Astrocyte of the cerebellum (primary cell): ENCODE measurements around the gene ROM1.

Experiments used
- DNase-seq: peaks from one replicate; pipeline ENCODE4 v3.0.0-alpha.2; 2011; ENCODE audit warnings: low read depth
- H3K4me3 ChIP-seq: 2 replicates; pipeline ENCODE4 v1.5.1; 2011; ENCODE audit warnings: mild to moderate bottlenecking, low read depth, low read length, moderate library complexity
- in situ Hi-C: cut with HindIII; loops from 2 replicates; pipeline ENCODE4 v1.10.0; 2017; ENCODE audit warnings: low sequenced_read_pairs
- TF ChIP-seq, protein P1 (sequence below): IDR thresholded peaks from 2 replicates; pipeline ENCODE4 v1.5.1; 2012; ENCODE audit warnings: low read length, low read depth, moderate library complexity, mild to moderate bottlenecking; ENCODE audit errors: missing control alignments

The ROM1 gene

DNA sequence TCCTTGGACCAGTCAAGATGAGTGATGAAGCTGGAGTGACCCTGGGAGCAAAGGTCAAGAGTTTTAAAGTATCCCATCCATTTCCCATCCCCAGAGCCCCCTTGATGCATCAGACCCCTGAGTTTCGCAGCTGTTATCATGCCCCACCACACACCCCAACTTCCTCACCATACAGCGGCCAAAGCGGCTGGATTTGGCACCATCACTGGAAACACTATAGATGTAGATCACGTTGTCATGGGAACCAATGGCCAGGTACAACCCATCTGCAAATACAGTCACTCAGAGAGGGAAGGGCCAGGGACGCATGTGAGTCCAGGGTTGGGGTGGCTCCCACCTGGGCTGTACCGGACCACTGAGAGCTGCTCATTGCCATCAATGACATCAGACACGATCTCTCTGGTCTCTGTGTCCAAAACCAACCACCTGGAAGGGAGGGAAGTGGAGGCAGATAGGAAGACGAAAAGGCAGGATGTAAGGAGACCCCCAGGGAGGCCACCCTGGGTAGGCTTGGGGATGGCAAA is 9.2 kb upstream of the ROM1 start:
- no peak overlapping the region for H3K4me3 ChIP-seq
- DNase-seq, result no peak
- TF ChIP-seq, protein P1, sequence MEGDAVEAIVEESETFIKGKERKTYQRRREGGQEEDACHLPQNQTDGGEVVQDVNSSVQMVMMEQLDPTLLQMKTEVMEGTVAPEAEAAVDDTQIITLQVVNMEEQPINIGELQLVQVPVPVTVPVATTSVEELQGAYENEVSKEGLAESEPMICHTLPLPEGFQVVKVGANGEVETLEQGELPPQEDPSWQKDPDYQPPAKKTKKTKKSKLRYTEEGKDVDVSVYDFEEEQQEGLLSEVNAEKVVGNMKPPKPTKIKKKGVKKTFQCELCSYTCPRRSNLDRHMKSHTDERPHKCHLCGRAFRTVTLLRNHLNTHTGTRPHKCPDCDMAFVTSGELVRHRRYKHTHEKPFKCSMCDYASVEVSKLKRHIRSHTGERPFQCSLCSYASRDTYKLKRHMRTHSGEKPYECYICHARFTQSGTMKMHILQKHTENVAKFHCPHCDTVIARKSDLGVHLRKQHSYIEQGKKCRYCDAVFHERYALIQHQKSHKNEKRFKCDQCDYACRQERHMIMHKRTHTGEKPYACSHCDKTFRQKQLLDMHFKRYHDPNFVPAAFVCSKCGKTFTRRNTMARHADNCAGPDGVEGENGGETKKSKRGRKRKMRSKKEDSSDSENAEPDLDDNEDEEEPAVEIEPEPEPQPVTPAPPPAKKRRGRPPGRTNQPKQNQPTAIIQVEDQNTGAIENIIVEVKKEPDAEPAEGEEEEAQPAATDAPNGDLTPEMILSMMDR, result no peak
- in situ Hi-C loops, result no loop called here

DNA sequence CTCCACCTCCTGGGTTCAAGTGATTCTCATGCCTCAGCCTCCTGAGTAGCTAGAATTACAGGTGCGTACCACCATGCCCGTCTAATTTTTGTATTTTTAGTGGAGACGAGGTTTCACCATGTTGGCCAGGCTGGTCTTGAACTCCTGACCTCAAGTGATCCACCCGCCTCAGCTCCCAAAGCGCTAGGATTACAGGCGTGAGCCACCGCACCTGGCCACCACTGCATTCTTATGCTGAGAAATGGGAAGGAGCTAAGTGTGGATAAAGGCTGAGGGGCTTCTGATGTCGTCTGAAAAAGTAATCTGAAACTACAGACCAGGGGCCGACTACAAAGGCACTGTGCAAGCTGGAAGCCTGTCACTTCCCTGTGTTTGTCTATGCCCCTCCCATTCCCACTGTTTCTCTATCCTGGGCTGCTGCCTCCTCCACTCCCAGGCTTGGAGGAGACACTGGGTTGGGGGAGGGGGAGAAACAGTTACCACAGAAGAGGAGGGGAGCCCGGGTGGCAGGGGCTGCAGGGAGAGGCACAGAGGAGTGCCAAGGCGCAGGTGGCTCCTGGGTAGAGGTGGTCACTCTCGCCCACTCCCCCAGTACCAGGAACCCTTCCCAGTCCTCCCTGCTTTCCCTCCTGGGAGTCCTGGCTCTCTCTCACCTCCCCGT is 8.5 kb upstream of the ROM1 start:
- H3K4me3 ChIP-seq, result no peak overlapping the region
- in situ Hi-C loops, result no loop called here
- no peak for DNase-seq
- TF ChIP-seq, protein P1, result no peak

DNA sequence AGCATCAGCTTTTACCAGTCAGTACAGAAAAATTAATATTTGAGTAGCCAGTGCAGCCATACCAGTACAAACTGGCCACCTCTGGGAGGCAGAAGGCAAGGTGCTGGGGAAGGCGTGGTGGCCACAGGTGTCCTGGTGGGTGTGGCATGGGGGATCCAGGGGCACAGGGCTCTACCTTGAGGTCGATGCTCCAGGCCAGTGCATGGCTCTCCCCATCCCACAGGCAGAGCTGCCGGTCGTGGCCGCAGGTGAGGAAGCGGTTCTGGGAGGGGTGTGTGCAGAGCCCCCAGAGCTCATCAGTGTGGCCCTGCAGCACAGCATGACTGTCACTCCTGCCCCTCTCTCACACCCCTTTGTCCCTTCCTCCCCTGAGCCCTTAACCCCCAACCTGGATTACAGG is 7.6 kb upstream of the ROM1 start:
- TF ChIP-seq, protein P1, result no peak
- in situ Hi-C loops, result no loop called here
- H3K4me3 ChIP-seq, result no peak overlapping the region
- DNase-seq, result no peak

DNA sequence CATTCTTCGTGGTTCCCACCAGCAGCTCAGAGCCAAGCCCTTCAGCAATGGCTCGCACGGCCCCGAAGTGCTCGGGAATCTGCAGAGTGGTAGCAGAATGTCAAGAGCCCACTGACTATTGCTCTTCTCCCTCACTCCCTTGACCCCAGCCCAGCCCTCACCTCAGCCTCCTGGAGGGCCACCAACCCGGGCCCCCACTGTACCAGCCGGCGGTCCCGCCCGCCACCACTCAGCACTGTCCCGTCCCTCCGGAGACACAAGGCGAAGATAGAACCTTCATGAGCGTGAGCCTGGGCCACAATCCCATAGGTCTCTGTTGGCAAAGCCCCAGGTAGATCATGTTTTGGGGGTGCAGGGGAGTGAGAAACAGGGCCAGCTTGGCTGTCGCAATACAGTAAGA is 7.2 kb upstream of the ROM1 start:
- DNase-seq, result no peak
- H3K4me3 ChIP-seq, result no peak overlapping the region
- TF ChIP-seq, protein P1, result no peak
- in situ Hi-C loops, result no loop called here

DNA sequence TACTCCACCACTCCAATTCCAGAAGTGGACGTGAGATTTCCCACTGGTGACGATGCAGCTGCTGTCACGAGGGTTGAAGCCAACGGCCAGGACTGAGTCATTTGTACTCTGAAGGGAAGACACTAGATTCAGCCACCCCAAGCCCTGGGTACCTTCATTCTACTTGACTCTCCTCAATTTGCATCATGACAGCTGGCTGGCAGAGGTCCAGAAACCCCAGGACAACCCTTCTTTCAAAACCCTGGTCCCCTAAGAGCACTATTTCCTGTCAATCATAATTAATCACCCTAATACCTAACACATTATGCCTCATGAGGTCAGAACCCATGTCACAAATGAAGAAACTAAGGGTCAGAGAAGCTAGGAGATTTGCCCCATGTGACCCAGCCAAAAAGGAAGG is 5.3 kb upstream of the ROM1 start:
- no peak for DNase-seq
- H3K4me3 ChIP-seq, result no peak overlapping the region
- in situ Hi-C loops, result no loop called here
- TF ChIP-seq, protein P1, result no peak

DNA sequence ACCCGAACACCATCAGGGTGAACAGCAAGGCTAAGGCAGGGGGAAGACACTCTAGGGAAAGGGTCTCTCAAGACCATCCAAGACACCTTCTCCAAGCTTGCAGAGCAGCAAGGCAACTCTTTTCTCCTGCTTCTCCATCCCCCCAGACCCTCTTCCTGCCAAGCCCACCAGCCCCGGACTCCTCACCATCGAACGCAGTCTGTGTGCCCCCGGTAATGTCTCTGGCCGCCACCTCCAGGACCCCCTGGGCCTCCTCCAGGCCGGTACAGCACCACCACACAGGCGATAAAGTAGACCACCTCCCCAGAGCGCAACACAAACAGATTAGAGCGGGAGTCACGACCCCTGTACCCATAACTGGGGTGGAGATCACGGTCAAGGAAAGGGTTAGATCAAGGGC is 4.3 kb upstream of the ROM1 start:
- in situ Hi-C loops, result no loop called here
- TF ChIP-seq, protein P1, result no peak
- no peak overlapping the region for H3K4me3 ChIP-seq
- DNase-seq, result no peak

DNA sequence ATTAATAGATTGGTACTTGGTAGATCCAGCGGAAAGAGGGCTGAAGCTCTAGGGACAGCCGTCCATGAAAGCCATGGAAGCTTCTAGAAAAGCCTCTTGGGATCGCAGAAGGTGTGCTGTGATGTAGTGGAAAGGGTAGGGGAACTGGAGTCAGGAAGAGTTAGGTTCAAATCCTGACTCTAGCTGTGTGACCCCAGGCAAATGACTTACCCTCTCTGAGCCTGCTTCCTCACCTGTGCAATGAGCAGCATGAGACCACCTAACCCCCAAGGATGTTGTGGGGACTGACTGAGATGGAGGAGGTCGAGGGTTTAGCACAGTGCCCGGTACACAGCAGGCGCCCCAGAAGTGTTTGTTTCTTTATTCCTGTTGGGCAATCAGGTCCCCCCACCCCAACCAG is 2.7 kb upstream of the ROM1 start:
- TF ChIP-seq, protein P1, result no peak
- no peak overlapping the region for H3K4me3 ChIP-seq
- DNase-seq, result no peak
- in situ Hi-C loops, result no loop called here
